Prostate gland (tissue), 2 donors: ENCODE measurements around the gene SEC16B.

Experiments used
- POLR2A ChIP-seq: fragments of 450-650 bp; IDR thresholded peaks from one replicate; pipeline ENCODE4 v1.6.1; 2016; ENCODE audit warnings: antibody characterized with exemption, mild to moderate bottlenecking
- POLR2AphosphoS5 ChIP-seq: sonication (generic); formaldehyde crosslinking; IDR thresholded peaks from one replicate; pipeline ENCODE4 v1.6.1; 2017; ENCODE audit warnings: antibody characterized with exemption
- TF ChIP-seq, protein P1 (sequence below), 4 experiments: fragments of 200-600 bp in 2 of 4; fragments of 450-650 bp in 2 of 4; sonication (generic) in 2 of 4; IDR thresholded peaks; 1 replicate in 3 of 4; 2 replicates in 1 of 4; pipeline ENCODE4 v1.5.1; 2016 to 2019; ENCODE audit warnings: antibody characterized with exemption in 4 of 4, mild to moderate bottlenecking in 2 of 4, moderate library complexity in 2 of 4

DNA sequence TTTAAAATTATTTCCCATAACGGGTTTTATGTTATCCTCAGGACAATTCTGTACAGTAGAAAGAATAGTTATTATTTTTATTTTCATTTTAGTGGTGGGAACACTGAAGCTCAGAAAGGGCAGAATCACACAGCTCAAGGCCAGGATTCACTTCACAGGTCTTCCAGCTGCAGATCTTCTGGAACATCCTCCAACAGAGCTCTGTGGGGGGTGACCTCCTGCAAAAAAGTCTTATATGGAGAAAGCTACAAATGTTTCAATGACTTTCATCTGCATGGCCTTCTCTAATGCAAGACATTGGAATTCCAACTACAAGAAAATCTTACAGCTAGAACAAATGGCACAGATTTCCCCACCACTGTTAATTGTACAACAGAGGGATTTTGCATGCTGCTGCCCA, 64.2 kb downstream of the SEC16B start:
- TF ChIP-seq POLR2AphosphoS5 (no peak), POLR2A (no peak)
- TF ChIP-seq, protein P1, sequence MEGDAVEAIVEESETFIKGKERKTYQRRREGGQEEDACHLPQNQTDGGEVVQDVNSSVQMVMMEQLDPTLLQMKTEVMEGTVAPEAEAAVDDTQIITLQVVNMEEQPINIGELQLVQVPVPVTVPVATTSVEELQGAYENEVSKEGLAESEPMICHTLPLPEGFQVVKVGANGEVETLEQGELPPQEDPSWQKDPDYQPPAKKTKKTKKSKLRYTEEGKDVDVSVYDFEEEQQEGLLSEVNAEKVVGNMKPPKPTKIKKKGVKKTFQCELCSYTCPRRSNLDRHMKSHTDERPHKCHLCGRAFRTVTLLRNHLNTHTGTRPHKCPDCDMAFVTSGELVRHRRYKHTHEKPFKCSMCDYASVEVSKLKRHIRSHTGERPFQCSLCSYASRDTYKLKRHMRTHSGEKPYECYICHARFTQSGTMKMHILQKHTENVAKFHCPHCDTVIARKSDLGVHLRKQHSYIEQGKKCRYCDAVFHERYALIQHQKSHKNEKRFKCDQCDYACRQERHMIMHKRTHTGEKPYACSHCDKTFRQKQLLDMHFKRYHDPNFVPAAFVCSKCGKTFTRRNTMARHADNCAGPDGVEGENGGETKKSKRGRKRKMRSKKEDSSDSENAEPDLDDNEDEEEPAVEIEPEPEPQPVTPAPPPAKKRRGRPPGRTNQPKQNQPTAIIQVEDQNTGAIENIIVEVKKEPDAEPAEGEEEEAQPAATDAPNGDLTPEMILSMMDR (IDR thresholded peaks at IDR 0.05) = no peak
